HCT116 (cell line): ENCODE results near the gene PCSK6. TPM values are rescaled to one million over a fixed set of nuclear protein-coding genes. Genes with fewer than 3 reads are reported as not detected.

ENCODE experiments used
- ATAC-seq: fragments of 200-7000 bp; cut with Tn5 transposase; 2 replicates; pipeline ENCODE4 v1.9.1; 2020; ENCODE audit warnings: mild to moderate bottlenecking, moderate library complexity
- BruUV-seq: library from RNA; stranded (reverse); fragments of 400-500 nt; replicated peaks from 2 replicates; lab custom pipeline; 2021; lab: Mats Ljungman, UMichigan
- CTCF ChIA-PET: fragments of 300-600 bp; sonication (Branson Sonifier 250); formaldehyde crosslinking; loops from one replicate; lab custom pipeline; 2021; ENCODE audit warnings: antibody characterized with exemption; lab: Charles Lee
- POLR2A ChIA-PET: fragments of 300-600, 350-600 bp; sonication (Branson Sonifier 250); formaldehyde crosslinking; loops from one replicate; lab custom pipeline; 2021; ENCODE audit warnings: antibody characterized with exemption; lab: Charles Lee
- RAD21 ChIA-PET, 2 experiments: fragments of 300-600 bp; sonication (Branson Sonifier 250); formaldehyde crosslinking; loops; one replicate each; lab custom pipeline; 2023; ENCODE audit warnings: low total read pairs in 2 of 2; ENCODE audit not compliant: uncharacterized antibody in 2 of 2, unreplicated experiment in 2 of 2, low non-redundant PET in 1 of 2; lab: Charles Lee
- DNase-seq: peaks from one replicate; pipeline ENCODE4 v3.0.0-alpha.2; 2010; ENCODE audit warnings: low read depth, low spot score
- H2AFZ ChIP-seq: fragments of 200-600 bp; shearing (Covaris generic), sonication (generic); 2 replicates; pipeline ENCODE4 v1.6.1; 2017; ENCODE audit warnings: low read depth, mixed run types, mixed read lengths, antibody characterized with exemption, low read length; ENCODE audit not compliant: poor library complexity, severe bottlenecking
- H3K27ac ChIP-seq: 2 replicates; pipeline ENCODE4 v1.5.1; 2012; ENCODE audit warnings: low read depth, low read length
- H3K27me3 ChIP-seq: fragments of 200-600 bp; sonication (generic); 2 replicates; pipeline ENCODE4 v1.6.1; 2016; ENCODE audit warnings: mixed run types, low read length, mixed read lengths; ENCODE audit not compliant: insufficient read depth
- H3K36me3 ChIP-seq, 2 experiments: fragments of 200-500 bp in 1 of 2; fragments of 200-600 bp in 1 of 2; sonication (Bioruptor generic) in 1 of 2; sonication (generic) in 1 of 2; 2 replicates each; pipeline versions ENCODE4 v1.5.1 to v1.6.1; 2014 to 2016; ENCODE audit warnings: low read length in 2 of 2, inconsistent platforms in 1 of 2, mixed read lengths in 1 of 2, mixed run types in 1 of 2; ENCODE audit not compliant: insufficient read depth in 2 of 2, control insufficient read depth in 1 of 2
- H3K4me1 ChIP-seq, 2 experiments: fragments of 200-600 bp in 1 of 2; sonication (generic) in 1 of 2; 2 replicates each; pipeline versions ENCODE4 v1.5.1 to v1.6.1; 2012 to 2017; ENCODE audit warnings: low read length in 2 of 2, inconsistent platforms in 1 of 2, mild to moderate bottlenecking in 1 of 2, mixed read lengths in 1 of 2, mixed run types in 1 of 2, moderate library complexity in 1 of 2; ENCODE audit not compliant: insufficient read depth in 2 of 2, control insufficient read depth in 1 of 2
- H3K4me2 ChIP-seq: fragments of 200-600 bp; sonication (generic); 2 replicates; pipeline ENCODE4 v1.6.1; 2017; ENCODE audit warnings: mixed run types, low read length, mixed read lengths
- H3K4me3 ChIP-seq, 2 experiments: fragments of 200-600 bp in 1 of 2; sonication (generic) in 1 of 2; replicated peaks in 1 of 2; 2 replicates each; pipeline ENCODE4 v1.5.1; 2011 to 2016; ENCODE audit warnings: low read length in 2 of 2, control low read depth in 1 of 2, low read depth in 1 of 2, mild to moderate bottlenecking in 1 of 2, mixed read lengths in 1 of 2, mixed run types in 1 of 2
- H3K79me2 ChIP-seq: fragments of 200-600 bp; sonication (generic); 2 replicates; pipeline ENCODE4 v1.6.1; 2017; ENCODE audit warnings: mild to moderate bottlenecking, mixed run types, low read length, moderate library complexity, mixed read lengths; ENCODE audit not compliant: insufficient read depth
- H3K9ac ChIP-seq: fragments of 200-600 bp; sonication (generic); 2 replicates; pipeline ENCODE4 v1.6.1; 2016; ENCODE audit warnings: low read length, mixed read lengths
- H3K9me2 ChIP-seq: fragments of 200-600 bp; sonication (generic), shearing (Covaris generic); 2 replicates; pipeline ENCODE4 v1.6.1; 2017; ENCODE audit warnings: mixed run types, mild to moderate bottlenecking, moderate library complexity; ENCODE audit not compliant: insufficient read depth
- H3K9me3 ChIP-seq, 2 experiments: fragments of 200-500 bp in 1 of 2; fragments of 200-600 bp in 1 of 2; sonication (Bioruptor generic) in 1 of 2; sonication (generic) in 1 of 2; 2 replicates each; pipeline ENCODE4 v1.6.1; 2014 to 2017; ENCODE audit warnings: low read length in 2 of 2, mixed read lengths in 2 of 2, inconsistent platforms in 1 of 2, low read depth in 1 of 2, mild to moderate bottlenecking in 1 of 2, mixed run types in 1 of 2, moderate library complexity in 1 of 2; ENCODE audit not compliant: control insufficient read depth in 1 of 2, insufficient read depth in 1 of 2
- H4K20me1 ChIP-seq: fragments of 200-600 bp; sonication (generic), shearing (Covaris generic); 2 replicates; pipeline ENCODE4 v1.6.1; 2017; ENCODE audit warnings: mixed run types, mild to moderate bottlenecking, moderate library complexity; ENCODE audit not compliant: insufficient read depth
- CBX3 ChIP-seq: IDR thresholded peaks from 2 replicates; pipeline ENCODE4 v1.6.1; 2012; ENCODE audit warnings: low read depth
- CEBPB ChIP-seq: IDR thresholded peaks from 2 replicates; pipeline ENCODE4 v1.6.1; 2012; ENCODE audit warnings: low read depth
- EGR1 ChIP-seq: IDR thresholded peaks from 2 replicates; pipeline ENCODE4 v1.6.1; 2012; ENCODE audit warnings: low read depth
- ELF1 ChIP-seq: IDR thresholded peaks from 2 replicates; pipeline ENCODE4 v1.6.1; 2012; ENCODE audit warnings: low read depth, borderline replicate concordance
- FOSL1 ChIP-seq: IDR thresholded peaks from 2 replicates; pipeline ENCODE4 v1.6.1; 2012; ENCODE audit warnings: low read depth
- JUND ChIP-seq: IDR thresholded peaks from 2 replicates; pipeline ENCODE4 v1.6.1; 2012
- POLR2AphosphoS5 ChIP-seq: IDR thresholded peaks from 2 replicates; pipeline ENCODE4 v1.6.1; 2011; ENCODE audit warnings: mild to moderate bottlenecking, low read depth, low read length, moderate library complexity
- RAD21 ChIP-seq: IDR thresholded peaks from 2 replicates; pipeline ENCODE4 v1.6.1; 2012; ENCODE audit warnings: low read depth, mild to moderate bottlenecking
- SIN3A ChIP-seq: IDR thresholded peaks from 2 replicates; pipeline ENCODE4 v1.6.1; 2012; ENCODE audit warnings: low read depth
- SP1 ChIP-seq: IDR thresholded peaks from 2 replicates; pipeline ENCODE4 v1.6.1; 2012; ENCODE audit warnings: low read depth
- TCF7L2 ChIP-seq: IDR thresholded peaks from 2 replicates; pipeline ENCODE4 v1.7.0; 2011; ENCODE audit warnings: borderline replicate concordance, inconsistent platforms; ENCODE audit not compliant: insufficient read depth, insufficient read length; ENCODE audit errors: extremely low read depth
- YY1 ChIP-seq: IDR thresholded peaks from 2 replicates; pipeline ENCODE4 v1.6.1; 2011; ENCODE audit warnings: low read length, low read depth, moderate library complexity, mild to moderate bottlenecking; ENCODE audit not compliant: insufficient replicate concordance; ENCODE audit errors: extremely low read depth
- ZFX ChIP-seq: fragments of 450-650 bp; IDR thresholded peaks from 2 replicates; pipeline ENCODE4 v1.6.1; 2017
- ZNF274 ChIP-seq: fragments of 200-500 bp; sonication (Bioruptor generic); IDR thresholded peaks from 2 replicates; pipeline ENCODE4 v1.6.1; 2014; ENCODE audit warnings: mild to moderate bottlenecking, low read depth, low read length, inconsistent platforms
- intact Hi-C: fragments of 100-400 bp; cut with micrococcal nuclease; formaldehyde crosslinking; loops from 2 replicates; pipeline ENCODE4 v1.10.0; 2022
- total RNA-seq: library from RNA; stranded (reverse); gene quantifications from one replicate; pipeline ENCODE4 v1.2.1, GENCODE V29; 2021; ENCODE audit not compliant: unreplicated experiment
- TF ChIP-seq, protein P1 (sequence below), 3 experiments: fragments of 200-600 bp in 1 of 3; sonication (generic) in 1 of 3; IDR thresholded peaks in 2 of 3; conservative IDR thresholded peaks in 1 of 3; 2 replicates each; pipeline ENCODE4 v1.5.1; 2012 to 2017; ENCODE audit warnings: low read depth in 2 of 3, low read length in 2 of 3, antibody characterized with exemption in 1 of 3, borderline replicate concordance in 1 of 3, control low read depth in 1 of 3, mild to moderate bottlenecking in 1 of 3, mixed read lengths in 1 of 3, mixed run types in 1 of 3, moderate library complexity in 1 of 3; ENCODE audit not compliant: insufficient read depth in 1 of 3
- TF ChIP-seq, protein P2 (sequence below): IDR thresholded peaks from 2 replicates; pipeline ENCODE4 v1.6.1; 2012
- TF ChIP-seq, protein P3 (sequence below): IDR thresholded peaks from 2 replicates; pipeline ENCODE4 v1.6.1; 2012

Gene PCSK6
- total RNA-seq, 1 experiment from 2014 or later = 13.5 TPM

DNA sequence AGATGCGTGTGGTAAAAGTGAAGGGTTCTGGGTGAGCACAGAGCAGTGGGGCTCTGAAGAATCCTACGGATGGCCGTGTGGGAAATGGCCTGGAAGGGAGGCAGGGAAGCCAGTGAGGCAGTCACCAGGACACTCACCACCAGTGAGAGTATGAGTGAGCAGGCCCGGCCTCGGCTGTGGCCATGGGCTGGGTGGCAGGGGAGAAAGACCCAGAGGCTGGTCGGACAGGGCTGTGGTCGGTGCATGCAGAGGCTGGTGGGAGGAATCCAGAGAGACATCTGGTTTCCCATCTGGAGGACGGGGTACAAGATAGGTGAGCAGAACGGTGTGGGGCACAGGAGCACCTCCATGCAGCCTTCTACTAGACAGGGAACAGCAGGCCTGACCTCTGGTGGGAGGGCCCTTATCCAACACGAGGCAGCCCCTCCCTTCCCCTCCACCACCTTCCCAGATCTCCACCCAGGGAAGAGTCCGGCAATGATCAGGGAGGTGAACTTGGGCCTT is 10.1 kb downstream of the PCSK6 start:
- H3K27ac ChIP-seq = no peak overlapping the region
- H2AFZ ChIP-seq = no peak overlapping the region
- no peaks in the 10 kb centered on the region for H4K20me1 ChIP-seq
- H3K27me3 ChIP-seq = no peaks in the 10 kb centered on the region
- H3K9me3 ChIP-seq = no peaks in the 10 kb centered on the region
- H3K79me2 ChIP-seq = peaks cover 6% of the 10 kb centered on the region
- peaks cover 6 to 13% of the 10 kb centered on the region in 2 experiments; a peak in 3 of 4 replicates for H3K4me1 ChIP-seq
- no peaks in the 10 kb centered on the region for H3K36me3 ChIP-seq
- no peak overlapping the region for H3K4me2 ChIP-seq
- CTCF ChIA-PET = no interaction called here
- no peak for TF ChIP-seq POLR2AphosphoS5
- no peak for TF ChIP-seq CEBPB
- TF ChIP-seq ZFX = no peak
- TF ChIP-seq ELF1 = no peak
- TF ChIP-seq CBX3 = no peak
- TF ChIP-seq JUND = no peak
- no peak for TF ChIP-seq YY1
- no TSS peak for BruUV-seq
- RAD21 ChIA-PET = no interaction called here
- intact Hi-C loops = no loop called here
- H3K4me3 ChIP-seq = no peak overlapping the region
- no peak overlapping the region for H3K9ac ChIP-seq
- POLR2A ChIA-PET = no interaction called here
- ATAC-seq = no peak
- no peaks in the 10 kb centered on the region for H3K9me2 ChIP-seq
- no peak for DNase-seq

DNA sequence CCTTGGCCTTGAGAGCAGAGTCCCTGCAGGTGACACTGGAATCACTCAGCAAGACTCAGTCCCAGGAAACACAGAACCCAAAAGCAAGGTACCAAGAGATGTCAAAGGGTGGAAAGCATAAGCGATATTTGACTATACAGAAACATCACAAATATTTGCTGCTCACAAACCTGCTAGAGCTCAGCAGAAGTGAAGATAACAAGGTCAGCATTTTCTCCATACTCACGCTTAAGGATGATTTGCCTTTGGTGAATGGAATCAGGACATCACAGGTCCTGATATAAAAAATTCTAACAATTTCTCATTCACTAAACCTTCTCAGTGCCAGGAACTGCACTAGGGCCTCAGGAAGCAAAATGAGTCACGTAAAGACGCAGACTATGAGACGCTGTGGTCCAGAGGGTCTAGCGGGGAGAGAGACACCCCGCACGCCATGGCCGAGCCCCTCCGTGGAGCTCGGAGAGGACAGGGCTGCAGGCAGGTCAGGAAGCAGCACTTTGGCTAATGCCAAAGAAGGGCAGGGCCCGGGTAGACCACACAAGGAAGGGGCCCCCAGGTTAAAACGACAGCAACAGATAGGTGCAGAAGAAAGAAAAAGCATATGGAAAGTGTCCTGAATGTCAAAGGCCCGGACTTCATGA is 10.7 kb downstream of the PCSK6 start:
- Histone ChIP-seq H3K79me2 (peaks cover 6% of the 10 kb centered on the region), H4K20me1 (no peaks in the 10 kb centered on the region), H3K4me2 (no peak overlapping the region), H3K27me3 (no peaks in the 10 kb centered on the region), H3K27ac (no peak overlapping the region), H3K9me3 (no peaks in the 10 kb centered on the region), H3K4me3 (no peak overlapping the region), H3K4me1 (peaks cover 6 to 13% of the 10 kb centered on the region in 2 experiments; a peak in 3 of 4 replicates), H3K36me3 (no peaks in the 10 kb centered on the region), H3K9me2 (no peaks in the 10 kb centered on the region), H3K9ac (no peak overlapping the region), H2AFZ (no peak overlapping the region)
- BruUV-seq = no TSS peak
- ChIA-PET CTCF (no interaction called here), POLR2A (no interaction called here), RAD21 (no interaction called here)
- DNase-seq (no peak), ATAC-seq (no peak)
- intact Hi-C loops = no loop called here
- no peak for TF ChIP-seq FOSL1
- no peak for TF ChIP-seq RAD21
- no peak for TF ChIP-seq TCF7L2
- no peak for TF ChIP-seq POLR2AphosphoS5
- no peak for TF ChIP-seq SP1
- TF ChIP-seq, protein P1, sequence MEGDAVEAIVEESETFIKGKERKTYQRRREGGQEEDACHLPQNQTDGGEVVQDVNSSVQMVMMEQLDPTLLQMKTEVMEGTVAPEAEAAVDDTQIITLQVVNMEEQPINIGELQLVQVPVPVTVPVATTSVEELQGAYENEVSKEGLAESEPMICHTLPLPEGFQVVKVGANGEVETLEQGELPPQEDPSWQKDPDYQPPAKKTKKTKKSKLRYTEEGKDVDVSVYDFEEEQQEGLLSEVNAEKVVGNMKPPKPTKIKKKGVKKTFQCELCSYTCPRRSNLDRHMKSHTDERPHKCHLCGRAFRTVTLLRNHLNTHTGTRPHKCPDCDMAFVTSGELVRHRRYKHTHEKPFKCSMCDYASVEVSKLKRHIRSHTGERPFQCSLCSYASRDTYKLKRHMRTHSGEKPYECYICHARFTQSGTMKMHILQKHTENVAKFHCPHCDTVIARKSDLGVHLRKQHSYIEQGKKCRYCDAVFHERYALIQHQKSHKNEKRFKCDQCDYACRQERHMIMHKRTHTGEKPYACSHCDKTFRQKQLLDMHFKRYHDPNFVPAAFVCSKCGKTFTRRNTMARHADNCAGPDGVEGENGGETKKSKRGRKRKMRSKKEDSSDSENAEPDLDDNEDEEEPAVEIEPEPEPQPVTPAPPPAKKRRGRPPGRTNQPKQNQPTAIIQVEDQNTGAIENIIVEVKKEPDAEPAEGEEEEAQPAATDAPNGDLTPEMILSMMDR (IDR thresholded peaks at IDR 0.05 in 2 of 3, conservative IDR thresholded peaks at IDR 0.05 in 1 of 3; ENCODE audit: borderline replicate concordance in 1 of 3, insufficient read depth in 1 of 3, low read depth in 2 of 3, low read length in 2 of 3) = no peak
- TF ChIP-seq, protein P2, sequence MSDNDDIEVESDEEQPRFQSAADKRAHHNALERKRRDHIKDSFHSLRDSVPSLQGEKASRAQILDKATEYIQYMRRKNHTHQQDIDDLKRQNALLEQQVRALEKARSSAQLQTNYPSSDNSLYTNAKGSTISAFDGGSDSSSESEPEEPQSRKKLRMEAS = no peak
- no peak for TF ChIP-seq CEBPB
- TF ChIP-seq ZNF274 = no peak
- TF ChIP-seq YY1 = no peak
- TF ChIP-seq SIN3A = no peak
- TF ChIP-seq, protein P3, sequence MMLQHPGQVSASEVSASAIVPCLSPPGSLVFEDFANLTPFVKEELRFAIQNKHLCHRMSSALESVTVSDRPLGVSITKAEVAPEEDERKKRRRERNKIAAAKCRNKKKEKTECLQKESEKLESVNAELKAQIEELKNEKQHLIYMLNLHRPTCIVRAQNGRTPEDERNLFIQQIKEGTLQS = no peak
- TF ChIP-seq ELF1 = no peak
- no peak for TF ChIP-seq JUND
- TF ChIP-seq EGR1 = no peak
